Right ventricle myocardium superior (tissue), 1 donor: ENCODE results near the gene MEF2A. TPM values are rescaled to one million over a fixed set of nuclear protein-coding genes. Genes with fewer than 3 reads are reported as not detected.
"Not testable (repeated sequence)": the region's sequence is repeated elsewhere in the genome, so short reads cannot be mapped to it uniquely, and the experiment has no call there.

Source experiments
- ATAC-seq: fragments of 200-7000 bp; cut with Tn5 transposase; one replicate; pipeline ENCODE4 v1.9.1; 2020; ENCODE audit warnings: mild to moderate bottlenecking; ENCODE audit not compliant: poor library complexity
- DNase-seq: peaks from one replicate; pipeline ENCODE4 v3.0.0-alpha.2; 2020
- intact Hi-C: fragments of 100-400 bp; cut with DNase I; formaldehyde crosslinking; loops from one replicate; pipeline ENCODE4 v1.11.2; 2022
- total RNA-seq: library from RNA; stranded (reverse); fragmentation: NEBNext Ultra II Directional; extraction: Animal tissue kit (Norgen Biotek cat#: 25700); gene quantifications from one replicate; pipeline ENCODE4 v1.2.1, GENCODE V29; 2021
- donor health status: DM: no; HTN: yes; CAD: no; lungs with severe emphysema.

The MEF2A gene
- total RNA-seq, 1 donor from 2014 or later, result 137 TPM

DNA sequence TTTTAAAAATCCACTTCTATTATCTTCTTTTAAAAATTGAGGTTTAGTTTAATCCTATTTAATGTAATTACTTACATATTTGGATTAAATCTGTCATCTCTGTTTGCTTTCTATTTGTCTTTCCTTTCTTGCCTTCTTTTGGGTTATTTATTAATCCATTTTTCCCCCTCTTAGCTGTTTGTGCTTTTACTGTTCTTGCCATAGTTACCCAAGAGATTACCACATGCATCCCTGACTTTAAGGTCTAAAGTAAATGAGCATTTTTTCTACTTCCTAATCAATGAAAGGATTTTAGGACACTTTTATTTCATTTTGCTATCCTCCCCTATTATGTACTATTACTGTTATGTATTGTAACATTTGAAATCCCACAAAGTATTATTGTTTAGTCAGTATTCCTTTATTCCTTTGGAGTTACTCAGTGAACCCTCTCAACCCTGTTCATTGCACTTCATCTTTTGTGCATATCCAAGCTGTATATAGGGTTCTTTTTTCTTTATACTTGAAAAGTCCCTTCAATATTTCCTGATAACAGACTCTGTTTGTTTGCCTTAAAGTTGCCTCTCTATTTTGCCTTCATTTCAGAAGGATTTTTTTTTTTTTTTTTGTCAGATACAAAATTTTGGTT lies 62.7 kb downstream of the MEF2A start:
- intact Hi-C loops, result no loop called here
- no peak for ATAC-seq
- no peak for DNase-seq

DNA sequence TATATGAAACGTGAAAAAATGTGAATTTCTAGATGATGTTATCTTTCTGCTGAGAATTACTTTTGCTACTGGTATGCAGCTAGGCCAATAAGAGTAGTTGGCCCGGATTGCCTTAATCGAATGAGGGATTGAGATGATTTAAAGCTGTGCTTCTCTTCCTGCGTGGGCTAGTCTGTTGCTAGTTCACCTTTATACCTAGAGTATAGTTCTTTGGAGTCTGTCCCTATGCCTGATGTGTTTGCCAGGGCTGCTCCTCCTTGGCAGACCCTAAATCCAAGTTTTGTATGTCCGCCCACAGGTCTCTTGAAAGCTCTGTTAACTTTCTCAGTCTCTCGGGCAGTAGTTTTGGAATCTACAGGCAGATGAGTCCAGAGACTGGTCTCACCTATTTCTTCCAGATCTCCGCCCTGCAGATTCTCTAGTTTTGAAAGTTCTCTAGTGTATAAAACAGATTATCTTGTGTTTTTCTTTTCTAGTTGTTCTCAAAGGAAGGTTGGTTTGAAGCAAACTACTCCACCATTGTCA lies 64.9 kb downstream of the MEF2A start:
- ATAC-seq (no peak), DNase-seq (no peak)
- intact Hi-C loops, result no loop called here

DNA sequence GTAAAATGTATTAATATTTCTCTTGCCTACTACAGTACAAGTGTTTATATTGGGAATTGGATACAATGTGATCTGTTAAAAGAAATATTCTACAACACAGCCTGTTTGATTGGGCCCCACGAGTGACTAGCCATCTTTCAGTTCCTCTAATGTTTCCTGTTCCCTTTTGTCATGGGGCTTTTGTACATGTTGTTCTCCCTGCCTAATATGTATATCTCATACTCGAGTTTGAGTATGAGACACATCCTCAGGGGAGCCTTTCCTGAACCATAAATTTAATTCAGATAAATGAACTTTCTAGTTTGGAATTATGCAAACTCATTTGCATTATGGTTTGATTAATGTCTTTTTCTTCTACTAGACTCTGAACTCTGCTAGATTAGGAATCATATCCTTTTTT lies 65.5 kb downstream of the MEF2A start:
- intact Hi-C loops, result no loop called here

DNA sequence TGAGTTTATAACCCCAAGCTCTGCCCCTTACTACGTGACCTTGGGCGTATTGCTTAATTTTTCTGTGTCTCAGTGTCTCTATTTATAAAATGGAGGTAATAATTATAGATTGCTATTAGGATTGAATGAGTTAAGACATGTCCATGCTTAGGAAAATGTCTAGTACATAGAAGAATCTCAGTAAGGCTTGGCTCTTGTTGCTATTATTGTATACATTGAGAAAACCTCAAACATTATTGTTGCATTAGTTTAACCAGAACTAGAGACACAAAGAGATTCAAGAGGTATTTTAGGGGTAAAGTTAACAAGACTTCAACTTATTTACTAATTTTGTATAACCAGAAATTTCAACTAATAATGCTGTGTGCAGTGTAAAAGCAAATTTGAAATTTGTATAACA lies 66.7 kb downstream of the MEF2A start:
- ATAC-seq, result no peak
- no peak for DNase-seq
- intact Hi-C loops, result no loop called here

More for the DNA sequence above, 65.5 kb downstream of the MEF2A start:
- DNase-seq, result no peak
- ATAC-seq, result peak; percentile 68

DNA sequence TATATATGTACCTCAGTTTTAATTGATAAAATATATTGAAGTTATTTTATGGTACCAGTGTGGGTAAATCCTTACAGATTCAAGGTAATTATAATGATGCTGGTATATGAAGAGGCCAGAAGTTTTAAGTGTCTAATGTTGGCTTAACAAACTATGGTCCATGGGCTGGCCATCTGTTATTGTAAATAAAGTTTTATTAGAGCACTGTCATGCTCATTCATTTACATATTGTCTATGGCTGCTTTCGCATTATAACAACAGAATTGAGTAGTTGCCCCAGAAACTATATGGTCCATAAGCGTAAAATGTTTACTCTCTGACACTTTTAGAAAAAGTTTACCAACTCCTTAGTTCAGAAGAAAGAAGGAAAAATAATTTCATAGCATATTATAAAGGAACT lies 67.9 kb downstream of the MEF2A start:
- intact Hi-C loops, result no loop called here
- no peak for ATAC-seq
- DNase-seq, result no peak

DNA sequence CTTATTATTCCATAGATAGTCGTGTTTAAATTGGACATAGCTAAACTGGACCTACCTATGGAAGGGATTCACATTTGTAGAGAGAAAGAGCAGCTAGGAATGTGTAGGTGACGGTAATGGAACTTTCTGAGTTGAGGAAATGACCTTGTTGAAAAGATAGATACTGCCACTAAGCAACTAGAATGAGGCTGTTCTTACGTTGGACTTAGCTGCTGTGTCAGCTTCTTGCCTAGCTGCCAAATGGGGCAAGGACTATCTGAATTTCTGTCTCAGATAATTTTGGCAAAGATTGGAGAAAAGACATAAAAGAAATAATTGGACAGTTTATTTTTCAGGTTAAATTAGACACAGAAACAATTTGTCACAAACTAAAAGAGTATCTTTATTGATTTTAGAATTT lies 68.8 kb downstream of the MEF2A start:
- no peak for DNase-seq
- peak; percentile 61 for ATAC-seq
- intact Hi-C loops, result no loop called here

DNA sequence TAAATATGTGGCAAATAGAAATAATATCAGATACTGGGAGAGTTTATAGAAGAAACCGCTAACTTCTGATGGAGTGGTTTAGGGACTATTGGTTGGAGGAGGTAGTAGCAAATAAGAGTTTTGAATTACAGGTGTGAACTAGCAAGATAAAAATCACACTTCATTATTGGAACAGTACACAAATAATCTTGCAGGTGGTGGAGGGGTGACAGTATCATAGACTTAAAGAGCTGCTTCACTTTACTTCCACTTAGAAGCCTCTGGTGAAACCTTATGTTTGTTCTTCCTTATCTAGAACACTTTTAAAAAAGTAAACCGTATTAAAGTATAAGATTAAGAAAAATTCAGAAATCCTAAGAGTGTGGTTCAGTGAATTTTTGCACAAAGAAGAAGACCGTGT lies 69.4 kb downstream of the MEF2A start:
- no peak for ATAC-seq
- intact Hi-C loops, result no loop called here
- DNase-seq, result no peak

DNA sequence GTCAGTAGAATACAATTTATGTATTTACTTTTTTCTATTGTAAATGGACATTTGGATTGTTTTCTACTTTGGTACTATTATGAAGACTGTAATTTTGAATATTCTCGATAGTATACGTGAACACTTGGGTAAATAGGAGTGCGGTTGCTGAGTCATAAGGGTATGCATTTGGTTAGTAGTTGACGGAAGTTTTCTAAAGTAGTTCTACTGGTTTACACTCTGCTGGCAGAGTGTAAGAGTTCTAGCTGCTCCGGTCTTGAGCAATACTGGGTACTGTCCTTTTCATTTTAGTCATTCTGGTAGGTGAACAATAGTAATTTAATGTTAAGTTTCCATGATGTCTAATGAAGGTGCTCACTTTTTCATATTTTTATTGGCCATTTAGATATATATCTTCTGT lies 70.0 kb downstream of the MEF2A start:
- intact Hi-C loops, result no loop called here
- DNase-seq (no peak), ATAC-seq (no peak)

DNA sequence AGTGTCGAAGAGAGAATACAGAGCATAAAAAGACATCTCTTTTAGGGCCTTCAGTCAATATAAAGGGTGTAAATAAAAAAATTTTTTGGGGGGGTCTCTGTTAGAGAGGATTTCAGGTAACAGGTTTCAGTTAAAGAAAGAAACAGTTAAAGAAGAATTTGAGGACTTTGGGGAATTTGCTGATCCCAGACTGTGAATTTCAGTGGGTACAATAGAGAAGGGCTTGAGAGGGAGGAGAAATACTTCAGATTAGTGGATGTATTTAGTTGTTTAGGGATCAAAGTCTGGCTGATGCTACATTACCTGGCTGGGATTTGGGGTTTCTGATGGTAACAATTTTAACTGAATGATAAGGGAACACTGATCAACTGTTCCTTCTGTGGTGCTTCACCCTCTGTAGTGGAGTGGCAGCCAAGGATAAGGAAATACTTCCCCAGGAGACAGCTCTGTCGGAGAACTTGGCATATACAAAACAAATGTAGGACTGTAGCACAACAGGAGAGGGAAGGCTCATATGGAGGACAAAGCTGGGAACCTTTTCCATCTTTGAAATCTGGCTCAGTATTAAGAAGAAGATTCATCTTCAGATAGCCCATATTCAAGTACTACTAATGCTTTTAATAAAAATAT lies 79.2 kb downstream of the MEF2A start:
- intact Hi-C loops, result no loop called here
- ATAC-seq, result peak; percentile 60

DNA sequence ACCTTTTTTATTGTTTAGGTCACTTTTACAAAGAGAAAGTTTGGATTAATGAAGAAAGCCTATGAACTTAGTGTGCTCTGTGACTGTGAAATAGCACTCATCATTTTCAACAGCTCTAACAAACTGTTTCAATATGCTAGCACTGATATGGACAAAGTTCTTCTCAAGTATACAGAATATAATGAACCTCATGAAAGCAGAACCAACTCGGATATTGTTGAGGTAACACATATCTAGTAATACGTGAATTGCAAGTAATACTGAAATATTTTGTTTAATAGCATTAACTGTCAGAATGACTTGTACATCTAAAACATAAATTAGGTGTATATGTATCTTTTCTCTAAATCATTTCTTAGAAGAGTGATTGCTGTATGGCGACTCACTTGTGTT lies 79.8 kb downstream of the MEF2A start:
- intact Hi-C loops, result no loop called here
- ATAC-seq (no peak), DNase-seq (no peak)

More for the DNA sequence above, 79.2 kb downstream of the MEF2A start:
- no peak for DNase-seq

DNA sequence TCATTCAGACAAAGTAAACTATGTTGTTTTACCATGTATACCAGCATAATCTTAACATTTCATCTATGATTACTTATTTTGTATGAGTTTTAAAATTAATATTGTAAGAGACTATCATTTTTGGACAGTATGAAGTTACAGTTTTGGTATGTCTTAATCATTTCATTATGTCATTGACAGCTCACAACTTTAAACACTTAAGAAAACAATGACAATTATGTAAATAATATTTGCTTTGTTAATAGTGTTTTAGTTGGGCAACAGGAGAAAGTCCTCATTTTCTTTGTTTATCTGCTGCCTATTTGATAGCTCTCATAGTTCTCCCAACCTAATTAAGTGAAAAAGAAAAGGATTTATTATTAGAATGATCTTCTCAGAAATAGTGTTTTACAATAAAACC lies 80.2 kb downstream of the MEF2A start:
- no peak for DNase-seq
- no peak for ATAC-seq
- intact Hi-C loops, result no loop called here

DNA sequence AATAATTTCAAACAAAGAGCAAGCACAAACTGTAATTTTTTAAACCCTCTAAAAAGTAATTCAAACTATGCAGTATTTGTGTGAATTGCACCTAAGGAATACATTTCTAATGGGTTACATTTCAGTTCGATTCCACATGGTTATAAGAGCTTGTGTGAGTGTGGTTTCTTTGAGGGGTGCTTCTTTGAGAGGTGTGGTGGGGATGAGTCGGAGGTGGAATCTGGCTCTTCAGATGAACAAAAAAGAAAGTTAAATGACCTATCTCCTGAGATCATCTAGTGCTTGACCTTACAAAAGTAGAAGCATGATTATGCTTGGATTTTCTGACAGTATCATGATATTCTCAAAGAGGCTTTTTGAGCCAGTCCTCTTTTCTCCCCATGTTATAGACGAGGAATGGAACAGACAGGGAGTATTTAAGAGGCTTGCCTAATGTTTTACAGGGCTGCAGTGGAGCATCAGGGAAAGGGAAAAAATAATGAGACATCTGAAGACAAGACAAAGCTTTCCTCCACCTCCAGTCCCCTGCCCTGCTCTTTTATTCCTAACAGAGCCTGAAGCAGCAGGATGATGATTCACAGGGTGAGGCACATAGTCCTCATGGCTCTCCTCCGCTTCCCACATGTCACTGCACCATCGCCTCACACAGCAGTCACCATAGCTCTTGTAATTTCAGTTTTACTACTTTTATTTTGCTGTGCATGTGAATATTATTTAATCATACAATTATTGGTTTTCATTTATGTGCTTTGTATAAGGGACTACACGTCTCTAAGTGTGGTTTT lies 85.4 kb downstream of the MEF2A start:
- ATAC-seq (no peak), DNase-seq (no peak)
- intact Hi-C loops, result no loop called here

DNA sequence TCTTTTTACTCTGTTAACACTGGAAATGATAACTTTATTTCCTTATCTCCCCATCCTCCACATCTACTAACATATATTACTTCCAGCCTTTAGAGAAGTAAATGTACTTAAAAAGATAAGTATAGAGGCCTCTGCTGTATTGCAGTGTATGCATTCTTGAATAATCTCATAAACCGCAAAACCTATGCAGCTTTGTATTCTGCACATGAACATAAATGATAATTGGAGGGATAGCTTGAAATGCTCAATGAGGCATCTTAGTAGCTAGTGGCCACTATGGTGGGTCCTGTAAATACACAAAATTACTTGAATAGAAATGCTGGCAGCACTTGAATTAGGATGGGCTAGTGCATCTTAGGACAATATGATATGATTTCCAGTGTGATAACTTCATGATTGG lies 90.4 kb downstream of the MEF2A start:
- DNase-seq, result no peak
- intact Hi-C loops, result no loop called here

DNA sequence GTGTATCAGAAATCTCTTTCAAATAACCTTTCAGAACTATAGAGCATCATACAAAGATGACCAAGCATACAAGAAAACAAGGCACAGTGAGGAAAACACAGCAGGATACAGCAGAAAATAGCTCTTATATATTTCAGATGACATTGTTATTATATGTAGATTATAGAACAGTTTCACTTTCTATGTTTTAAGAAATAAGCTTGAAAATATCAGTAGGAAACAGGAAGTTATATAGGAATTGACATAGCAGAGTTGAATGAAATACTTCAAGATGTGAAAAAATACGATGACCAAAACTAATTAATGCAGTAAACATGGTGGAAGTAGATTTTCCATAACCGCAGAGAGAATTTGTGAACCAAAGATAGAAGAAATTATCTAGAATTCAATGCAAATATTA lies 92.2 kb downstream of the MEF2A start:
- intact Hi-C loops, result no loop called here
- ATAC-seq, result no peak
- no peak for DNase-seq

More for the DNA sequence above, 90.4 kb downstream of the MEF2A start:
- no peak for ATAC-seq

DNA sequence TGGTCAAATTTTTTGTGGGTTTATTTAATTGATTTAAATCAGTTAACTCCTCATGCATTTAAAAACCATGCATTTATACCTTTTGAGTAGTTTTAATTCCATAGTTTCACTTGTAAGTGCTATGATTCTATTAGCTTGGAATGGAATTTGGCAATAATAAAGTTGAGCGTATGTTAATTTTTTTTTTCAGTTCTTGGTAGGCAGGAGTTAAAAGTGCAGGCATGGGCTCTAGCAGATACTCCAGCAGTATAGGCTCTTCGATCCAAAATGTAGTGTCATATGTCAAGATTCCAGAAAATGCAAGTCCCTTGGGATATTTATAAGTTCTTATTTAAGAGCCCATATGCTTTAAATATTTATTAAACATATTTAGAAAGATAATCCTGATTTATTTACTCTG lies 97.1 kb downstream of the MEF2A start:
- ATAC-seq, result no peak
- DNase-seq, result no peak
- intact Hi-C loops, result no loop called here

DNA sequence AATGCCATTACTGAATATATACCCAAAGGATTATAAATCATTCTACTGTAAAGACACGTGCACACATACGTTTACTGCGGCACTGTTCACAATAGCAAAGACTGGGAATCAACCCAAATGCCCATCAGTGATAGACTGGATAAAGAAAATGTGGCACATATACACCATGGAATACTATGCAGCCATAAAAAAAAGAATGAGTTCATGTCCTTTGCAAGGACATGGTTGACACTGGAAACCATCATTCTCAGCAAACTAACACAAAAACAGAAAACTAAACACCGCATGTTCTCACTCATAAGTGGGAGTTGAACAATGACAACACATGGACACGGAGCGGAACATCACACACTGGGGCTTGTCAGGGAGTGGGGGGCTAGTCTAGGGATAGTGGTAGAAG lies 100.3 kb downstream of the MEF2A start:
- DNase-seq, ATAC-seq, intact Hi-C loops: not testable (repeated sequence)

DNA sequence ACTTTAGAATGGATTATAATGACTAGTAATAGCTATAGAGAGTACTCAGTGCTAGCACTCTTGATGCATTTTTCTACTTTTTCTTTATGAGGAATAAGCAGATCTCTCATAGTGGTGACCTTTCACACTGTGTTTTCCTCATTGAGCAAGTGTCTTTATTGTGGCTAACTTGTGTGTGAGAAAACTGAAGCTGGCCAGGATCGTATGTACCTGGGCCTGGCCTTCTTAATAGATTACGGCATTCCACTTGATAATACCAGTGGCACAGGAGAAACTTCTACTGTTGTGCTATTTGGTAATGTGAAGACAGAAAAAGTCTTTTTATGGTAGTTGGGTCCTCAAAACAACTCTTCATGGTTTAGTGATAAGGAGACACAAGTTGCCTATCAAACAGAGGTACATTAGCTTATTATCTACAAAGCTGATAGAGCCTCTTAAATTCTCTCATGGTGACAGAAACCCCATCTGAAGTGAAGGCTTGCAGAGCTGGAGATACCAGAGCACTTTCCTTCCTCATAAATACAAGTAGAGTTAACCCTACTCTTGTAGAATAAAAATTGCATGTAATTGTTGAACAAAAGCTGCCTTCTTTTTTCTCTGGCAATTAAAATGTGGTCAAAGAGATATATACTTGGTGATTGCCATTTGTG lies 102.9 kb downstream of the MEF2A start:
- ATAC-seq (peak; percentile 62), DNase-seq (no peak)
- intact Hi-C loops, result no loop called here

DNA sequence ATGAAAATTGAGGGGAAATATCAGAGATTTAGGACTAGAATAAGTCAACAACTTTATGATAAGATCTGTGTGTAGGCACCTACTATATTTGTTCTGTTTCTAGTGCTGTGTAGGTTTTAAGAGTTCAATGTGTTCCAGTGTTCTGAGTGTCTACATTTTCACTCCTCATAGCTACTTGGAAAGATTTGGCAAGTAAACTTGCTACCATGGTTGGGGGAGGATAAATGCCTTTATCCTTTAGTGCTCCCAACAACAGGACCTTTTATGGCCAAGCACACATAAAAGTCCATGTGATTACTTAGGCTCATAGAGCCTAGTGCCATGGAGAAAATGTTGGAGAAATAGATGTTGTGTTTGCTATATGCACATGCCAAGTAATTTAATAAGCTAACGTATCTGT lies 103.5 kb downstream of the MEF2A start:
- ATAC-seq, result peak; percentile 82
- intact Hi-C loops, result no loop called here
- DNase-seq, result no peak

DNA sequence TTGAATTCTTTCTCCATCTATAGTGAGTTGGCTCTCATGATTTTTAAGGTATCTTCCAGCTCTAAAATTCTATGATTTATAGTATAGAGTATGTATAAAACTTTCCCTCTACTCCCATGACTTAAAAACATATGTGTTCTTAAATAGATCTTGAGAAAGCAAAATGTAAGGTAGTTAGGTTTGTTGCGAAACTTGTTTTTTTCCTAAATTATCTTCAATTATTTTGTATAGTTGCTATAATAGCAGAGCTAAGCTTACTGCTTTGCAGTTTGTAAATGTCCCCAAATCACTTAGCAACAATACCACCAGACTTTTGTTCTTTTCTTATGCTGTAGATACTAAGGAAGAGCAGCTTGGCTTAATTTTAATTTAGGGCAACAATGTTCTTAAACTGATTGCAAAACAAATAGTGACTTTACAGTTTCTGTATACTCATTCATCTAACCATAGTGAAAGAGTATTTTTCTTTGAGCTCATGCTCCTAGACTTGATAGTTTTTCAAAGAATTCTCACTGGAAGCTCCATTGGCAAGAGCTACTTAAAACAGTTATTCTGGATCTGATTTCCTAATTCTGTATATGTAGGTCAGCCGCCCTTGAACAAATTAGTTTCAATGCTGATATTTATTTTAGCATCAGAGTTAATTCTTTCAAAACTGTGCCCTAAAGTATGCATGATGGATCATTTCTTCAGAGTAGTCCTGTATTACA lies 106.3 kb downstream of the MEF2A start:
- intact Hi-C loops, result no loop called here
- no peak for DNase-seq
- ATAC-seq, result no peak
